ENCODE data around the gene CCDC15.

DNA sequence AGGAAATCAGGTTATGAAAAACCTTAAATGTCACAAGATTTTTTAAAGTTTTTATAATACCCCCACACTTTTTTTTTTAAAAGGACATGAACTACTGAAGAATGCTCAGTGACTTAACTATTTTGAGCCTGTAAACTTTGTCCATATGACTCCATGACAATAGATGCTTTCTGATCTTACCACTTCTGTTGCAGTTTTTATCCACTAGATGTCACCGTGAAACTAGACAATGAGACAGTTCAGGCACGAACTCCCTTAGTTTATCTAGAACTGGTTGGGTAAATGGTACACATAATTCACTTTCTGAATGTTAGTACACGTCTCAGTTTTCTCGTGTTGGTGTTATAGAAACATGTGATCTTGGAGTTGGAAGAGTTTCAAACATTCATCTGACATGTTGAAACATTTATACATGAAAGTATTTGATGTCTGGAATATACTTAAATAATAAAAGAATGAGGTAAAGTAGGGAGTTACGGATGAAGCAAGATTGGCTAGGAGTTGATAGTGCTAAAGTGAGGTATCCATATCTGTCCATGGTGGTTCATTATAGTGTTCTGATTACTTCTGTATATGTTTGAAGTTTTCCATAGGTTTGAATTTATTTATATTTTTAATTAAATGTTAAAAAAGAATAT, 8.1 kb downstream of the CCDC15 start:
- TF ChIP-seq EP300 (IDR thresholded peaks at IDR 0.05) = no peak
- TF ChIP-seq POLR2A (IDR thresholded peaks at IDR 0.05) = no peak
- TF ChIP-seq, protein P1, sequence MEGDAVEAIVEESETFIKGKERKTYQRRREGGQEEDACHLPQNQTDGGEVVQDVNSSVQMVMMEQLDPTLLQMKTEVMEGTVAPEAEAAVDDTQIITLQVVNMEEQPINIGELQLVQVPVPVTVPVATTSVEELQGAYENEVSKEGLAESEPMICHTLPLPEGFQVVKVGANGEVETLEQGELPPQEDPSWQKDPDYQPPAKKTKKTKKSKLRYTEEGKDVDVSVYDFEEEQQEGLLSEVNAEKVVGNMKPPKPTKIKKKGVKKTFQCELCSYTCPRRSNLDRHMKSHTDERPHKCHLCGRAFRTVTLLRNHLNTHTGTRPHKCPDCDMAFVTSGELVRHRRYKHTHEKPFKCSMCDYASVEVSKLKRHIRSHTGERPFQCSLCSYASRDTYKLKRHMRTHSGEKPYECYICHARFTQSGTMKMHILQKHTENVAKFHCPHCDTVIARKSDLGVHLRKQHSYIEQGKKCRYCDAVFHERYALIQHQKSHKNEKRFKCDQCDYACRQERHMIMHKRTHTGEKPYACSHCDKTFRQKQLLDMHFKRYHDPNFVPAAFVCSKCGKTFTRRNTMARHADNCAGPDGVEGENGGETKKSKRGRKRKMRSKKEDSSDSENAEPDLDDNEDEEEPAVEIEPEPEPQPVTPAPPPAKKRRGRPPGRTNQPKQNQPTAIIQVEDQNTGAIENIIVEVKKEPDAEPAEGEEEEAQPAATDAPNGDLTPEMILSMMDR (IDR thresholded peaks at IDR 0.05) = peak; percentile 44 to 57

Measured in suprapubic skin (tissue), 3 donors.